ENCODE measurements around the gene KIF16B.

Gene KIF16B

GRCh38 chr20:16321291-16321690 lies 252.0 kb downstream of the KIF16B start:
- POLR2A ChIA-PET = no interaction called here
- TF ChIP-seq ZBTB17 (tag by site-specific recombination; IDR thresholded peaks at IDR 0.05) (no peak), ATF2 (tag by site-specific recombination; IDR thresholded peaks at IDR 0.05; ENCODE audit: low read depth) (no peak), PBX3 (CRISPR knock-in tag; IDR thresholded peaks at IDR 0.05) (no peak), ZNF274 (IDR thresholded peaks at IDR 0.05; ENCODE audit: low read length) (no peak), ZNF274 (tag by site-specific recombination; IDR thresholded peaks at IDR 0.05; ENCODE audit: borderline replicate concordance) (no peak), GLI4 (tag by site-specific recombination; IDR thresholded peaks at IDR 0.05) (no peak), ZSCAN30 (tag by site-specific recombination; IDR thresholded peaks at IDR 0.05) (no peak), SALL2 (tag by site-specific recombination; IDR thresholded peaks at IDR 0.05; ENCODE audit: borderline replicate concordance) (no peak), PRDM6 (tag by site-specific recombination; IDR thresholded peaks at IDR 0.05) (no peak), ZNF202 (tag by site-specific recombination; IDR thresholded peaks at IDR 0.05; ENCODE audit: borderline replicate concordance) (no peak), ZNF610 (tag by site-specific recombination; IDR thresholded peaks at IDR 0.05; ENCODE audit: borderline replicate concordance) (no peak), ZNF843 (tag by site-specific recombination; IDR thresholded peaks at IDR 0.05) (no peak), PRDM10 (tag by site-specific recombination; IDR thresholded peaks at IDR 0.05) (no peak), KLF1 (tag by site-specific recombination; IDR thresholded peaks at IDR 0.05) (no peak), ZNF335 (tag by site-specific recombination; conservative IDR thresholded peaks at IDR 0.05) (no peak)
- H3K27ac ChIP-seq (ENCODE audit: extremely low read depth, low read depth, low read length) = no peak overlapping the region

GRCh38 chr20:16317445-16318362 lies 255.5 kb downstream of the KIF16B start:
- TF ChIP-seq ZNF16 (tag by site-specific recombination; IDR thresholded peaks at IDR 0.05; ENCODE audit: low read depth) (no peak), ZNF837 (tag by site-specific recombination; IDR thresholded peaks at IDR 0.05) (no peak), SP7 (tag by site-specific recombination; IDR thresholded peaks at IDR 0.05) (no peak), ZXDB (tag by site-specific recombination; IDR thresholded peaks at IDR 0.05) (no peak), ZBTB48 (tag by site-specific recombination; IDR thresholded peaks at IDR 0.05) (no peak)
- Histone ChIP-seq H3K27ac (ENCODE audit: extremely low read depth, low read depth, low read length) (no peak overlapping the region), H3K36me3 (ENCODE audit: control insufficient read depth in 2 of 2, insufficient read depth in 1 of 2, low read length in 2 of 2) (no peaks in the 10 kb centered on the region), H3K4me1 (ENCODE audit: control insufficient read depth, insufficient read depth, low read length) (no peaks in the 10 kb centered on the region), H3K9me3 (ENCODE audit: control insufficient read depth, insufficient read depth, low read depth, low read length) (no peaks in the 10 kb centered on the region), H3K4me3 (ENCODE audit: low read depth, low read length) (no peak overlapping the region)
- CTCF ChIA-PET = interaction anchor here (0.6 kb wide), 2 partner anchors 129 to 680 kb away, joined by 3 read pairs; no protein-coding TSS in a partner anchor
- POLR2A ChIA-PET = no interaction called here

More at GRCh38 chr20:16321291-16321690, 252.0 kb downstream of the KIF16B start:
- Histone ChIP-seq H3K4me3 (ENCODE audit: low read depth, low read length) (no peak overlapping the region), H3K4me1 (ENCODE audit: control insufficient read depth, insufficient read depth, low read length) (no peaks in the 10 kb centered on the region), H3K36me3 (ENCODE audit: control insufficient read depth in 2 of 2, insufficient read depth in 1 of 2, low read length in 2 of 2) (no peaks in the 10 kb centered on the region), H3K9me3 (ENCODE audit: control insufficient read depth, insufficient read depth, low read depth, low read length) (no peaks in the 10 kb centered on the region)
- CTCF ChIA-PET = no interaction called here

Data from HEK293 (cell line).